ENCODE measurements around the gene TMCC1.

TMCC1 gene

GRCh38 chr3:129661766-129662165 lies 231.7 kb downstream of the TMCC1 start:
- ChIA-PET CTCF (interaction anchor here (1.2 to 3.6 kb wide), 2 partner anchors 163 to 232 kb away, joined by 3 to 14 read pairs; partner anchors contain the start of gene TMCC1), POLR2A (no interaction called here)
- no peak for DNase-seq (ENCODE audit: extremely low spot score)
- TF ChIP-seq, protein P1, sequence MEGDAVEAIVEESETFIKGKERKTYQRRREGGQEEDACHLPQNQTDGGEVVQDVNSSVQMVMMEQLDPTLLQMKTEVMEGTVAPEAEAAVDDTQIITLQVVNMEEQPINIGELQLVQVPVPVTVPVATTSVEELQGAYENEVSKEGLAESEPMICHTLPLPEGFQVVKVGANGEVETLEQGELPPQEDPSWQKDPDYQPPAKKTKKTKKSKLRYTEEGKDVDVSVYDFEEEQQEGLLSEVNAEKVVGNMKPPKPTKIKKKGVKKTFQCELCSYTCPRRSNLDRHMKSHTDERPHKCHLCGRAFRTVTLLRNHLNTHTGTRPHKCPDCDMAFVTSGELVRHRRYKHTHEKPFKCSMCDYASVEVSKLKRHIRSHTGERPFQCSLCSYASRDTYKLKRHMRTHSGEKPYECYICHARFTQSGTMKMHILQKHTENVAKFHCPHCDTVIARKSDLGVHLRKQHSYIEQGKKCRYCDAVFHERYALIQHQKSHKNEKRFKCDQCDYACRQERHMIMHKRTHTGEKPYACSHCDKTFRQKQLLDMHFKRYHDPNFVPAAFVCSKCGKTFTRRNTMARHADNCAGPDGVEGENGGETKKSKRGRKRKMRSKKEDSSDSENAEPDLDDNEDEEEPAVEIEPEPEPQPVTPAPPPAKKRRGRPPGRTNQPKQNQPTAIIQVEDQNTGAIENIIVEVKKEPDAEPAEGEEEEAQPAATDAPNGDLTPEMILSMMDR (IDR thresholded peaks at IDR 0.05; ENCODE audit: control extremely low read depth, extremely low read depth, low read depth, missing control alignments) = no peak

DNA sequence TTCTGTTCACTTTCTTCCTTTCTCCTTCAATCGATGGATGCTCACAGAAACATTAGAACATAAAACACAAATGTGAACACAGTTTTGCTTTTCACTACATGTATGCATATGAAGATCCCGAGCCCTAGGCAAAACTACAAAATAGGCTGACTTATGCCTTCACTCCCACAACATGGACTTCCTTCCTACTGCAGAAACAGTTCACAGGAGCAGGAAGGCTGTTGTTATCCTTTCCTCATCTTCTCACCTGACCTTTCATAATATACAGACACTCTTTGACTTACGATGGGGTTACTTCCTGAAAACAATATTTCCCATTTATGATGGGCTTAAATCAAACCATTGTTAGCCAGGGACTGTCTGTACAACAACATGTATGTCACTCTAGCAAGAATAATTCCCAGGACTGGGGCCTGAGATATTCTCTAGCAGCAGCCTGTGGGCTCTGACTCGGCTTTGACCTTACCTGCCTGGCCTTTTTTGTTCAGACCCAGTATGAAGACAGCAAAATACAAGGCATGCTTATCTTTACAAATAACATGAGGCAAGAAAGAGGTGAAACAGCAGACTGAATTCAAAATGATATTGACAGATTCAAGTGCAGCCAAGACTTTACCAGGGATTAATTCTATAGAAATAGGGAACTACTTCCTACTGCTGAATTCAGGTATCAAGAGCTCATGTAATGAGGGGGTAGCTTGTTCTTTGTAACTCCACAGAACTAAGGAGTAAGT lies 235.2 kb downstream of the TMCC1 start:
- DNase-seq (ENCODE audit: extremely low spot score) = no peak
- ChIA-PET CTCF (interaction anchor here (0.7 to 1.6 kb wide), 4 partner anchors 8 to 69 kb away, joined by 3 to 6 read pairs (median 4); no protein-coding TSS in a partner anchor), POLR2A (no interaction called here)
- TF ChIP-seq, protein P1 (IDR thresholded peaks at IDR 0.05; ENCODE audit: control extremely low read depth, extremely low read depth, low read depth, missing control alignments) = no peak

DNA sequence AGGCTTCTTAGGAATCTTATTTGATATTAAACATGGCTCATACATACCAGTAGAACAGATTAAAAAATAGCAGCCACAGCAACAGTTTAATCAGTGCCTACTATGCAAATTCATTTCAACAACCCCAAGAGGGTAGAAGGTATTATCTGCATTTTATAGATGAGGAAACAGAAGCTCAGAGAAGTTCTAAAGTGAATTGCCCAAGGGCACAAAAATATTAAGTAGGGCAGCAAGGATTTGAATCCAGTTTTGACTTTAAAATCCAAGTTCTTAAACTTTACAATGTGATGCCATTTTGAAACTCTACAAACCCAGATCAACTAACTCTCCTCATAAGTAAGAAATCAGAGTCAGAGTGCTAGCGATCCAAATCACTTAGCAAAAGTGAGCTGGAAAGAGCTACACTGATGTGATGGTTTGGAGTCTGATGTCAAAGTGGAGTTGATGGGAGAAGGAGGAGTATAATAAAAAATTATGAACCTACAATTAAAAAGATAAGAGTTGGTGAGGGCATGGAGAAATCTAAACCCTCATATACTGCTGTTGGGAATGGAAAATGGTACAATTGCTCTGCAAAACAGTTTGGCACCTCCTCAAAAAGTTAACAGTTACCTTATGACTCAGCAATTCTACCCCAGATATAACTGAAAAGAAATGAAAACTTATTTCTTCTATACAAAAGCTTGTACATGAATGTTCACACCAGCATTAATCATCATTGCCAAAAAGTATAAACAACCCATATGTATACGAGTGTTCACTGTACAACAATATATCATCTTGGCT lies 236.1 kb downstream of the TMCC1 start:
- TF ChIP-seq, protein P1 (IDR thresholded peaks at IDR 0.05; ENCODE audit: control extremely low read depth, extremely low read depth, low read depth, missing control alignments) = no peak
- ChIA-PET POLR2A (no interaction called here), CTCF (interaction anchor here (0.8 kb wide), 1 partner anchor 70 kb away, joined by 3 read pairs; no protein-coding TSS in a partner anchor)
- no peak for DNase-seq (ENCODE audit: extremely low spot score)

DNA sequence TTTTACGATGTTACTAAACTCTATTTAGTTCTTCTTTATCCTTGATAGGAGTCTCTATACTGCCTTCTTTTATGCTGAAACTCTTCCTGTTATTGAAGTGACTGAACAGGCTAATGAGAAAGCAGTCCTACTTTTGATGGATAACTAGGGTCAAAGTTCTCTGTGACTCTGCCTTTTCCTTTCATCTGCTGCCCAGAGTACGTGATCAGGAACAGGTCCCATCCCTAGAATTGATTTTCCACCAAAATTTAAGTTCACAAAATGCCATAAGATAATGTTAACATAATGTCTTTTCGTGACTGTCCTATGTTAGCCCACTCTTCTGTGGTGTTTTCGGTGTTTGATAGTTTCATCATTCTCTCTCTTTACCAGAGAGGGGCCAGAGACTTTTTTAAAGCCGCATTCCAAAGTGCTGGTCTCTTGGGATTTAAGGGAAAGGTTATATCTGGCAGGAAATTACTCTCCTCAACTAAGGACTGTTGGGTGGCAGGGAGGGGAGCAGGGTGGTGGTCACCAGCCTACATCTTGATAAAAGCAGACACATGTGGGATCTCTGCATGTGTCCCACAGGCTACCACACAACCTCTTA lies 236.8 kb downstream of the TMCC1 start:
- POLR2A ChIA-PET = no interaction called here
- no peak for DNase-seq (ENCODE audit: extremely low spot score)
- CTCF ChIA-PET = interaction anchor here (1.5 to 1.9 kb wide), 2 partner anchors 169 to 277 kb away, joined by 4 to 7 read pairs; no protein-coding TSS in a partner anchor
- TF ChIP-seq, protein P1 (IDR thresholded peaks at IDR 0.05; ENCODE audit: control extremely low read depth, extremely low read depth, low read depth, missing control alignments) = no peak

DNA sequence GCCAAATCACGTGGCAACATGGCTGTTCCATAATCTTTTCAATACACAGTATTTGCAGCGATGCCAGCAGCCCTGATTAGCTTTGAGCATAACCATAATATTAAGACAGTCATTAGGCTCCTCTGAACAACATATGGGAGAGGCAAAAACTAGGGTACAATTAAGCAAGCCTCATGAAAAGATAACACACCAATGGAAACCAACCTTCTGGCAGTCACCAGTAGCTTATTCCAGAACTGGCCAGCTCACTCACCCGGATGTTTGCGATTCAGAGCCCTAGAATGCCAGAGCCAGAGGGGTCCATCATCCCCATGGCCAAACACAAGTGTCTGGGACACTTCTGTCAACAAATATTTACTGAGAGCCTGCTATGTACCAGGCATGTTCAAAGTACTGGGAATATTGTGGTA lies 238.2 kb downstream of the TMCC1 start:
- TF ChIP-seq, protein P1 (IDR thresholded peaks at IDR 0.05; ENCODE audit: control extremely low read depth, extremely low read depth, low read depth, missing control alignments) = no peak
- ChIA-PET CTCF (interaction anchor here (1.5 to 2.5 kb wide), 4 partner anchors 10 to 278 kb away, joined by 4 to 12 read pairs (median 6); no protein-coding TSS in a partner anchor), POLR2A (no interaction called here)
- DNase-seq (ENCODE audit: extremely low spot score) = no peak

DNA sequence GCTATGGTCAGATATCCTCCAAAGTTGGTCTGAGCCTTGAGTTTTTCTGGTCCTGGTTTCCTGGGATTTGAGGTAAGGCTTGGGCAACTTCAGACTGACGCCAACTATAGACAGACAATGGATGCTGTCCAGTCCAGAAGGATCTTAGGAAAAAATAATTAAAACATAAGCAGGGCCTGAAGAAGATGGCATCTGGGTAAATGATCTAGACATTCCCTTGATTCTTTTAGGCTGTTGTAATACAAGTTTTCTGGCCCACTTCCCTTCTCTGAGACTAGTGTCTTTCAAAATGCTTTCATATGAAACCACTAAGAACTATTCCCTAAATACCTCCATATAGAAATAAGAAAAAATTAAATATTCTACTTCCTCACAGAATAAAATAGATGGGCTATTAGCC lies 239.4 kb downstream of the TMCC1 start:
- DNase-seq (ENCODE audit: extremely low spot score) = no peak
- POLR2A ChIA-PET = no interaction called here
- TF ChIP-seq, protein P1 (IDR thresholded peaks at IDR 0.05; ENCODE audit: control extremely low read depth, extremely low read depth, low read depth, missing control alignments) = no peak
- CTCF ChIA-PET = interaction anchor here (1.2 to 2.5 kb wide), 4 partner anchors 11 to 258 kb away, joined by 3 to 12 read pairs (median 4); no protein-coding TSS in a partner anchor
